OCI-LY1 (cell line): ENCODE results near the gene ZNF850.

Experiments
- EZH2 ChIP-seq: fragments of 200-600 bp; sonication (generic), shearing (Covaris generic); IDR thresholded peaks from 2 replicates; pipeline ENCODE4 v1.8.0; 2017; ENCODE audit warnings: borderline replicate concordance, mixed run types, mild to moderate bottlenecking, antibody characterized with exemption, low read length, moderate library complexity, mixed read lengths
- TF ChIP-seq, protein P1 (sequence below): fragments of 200-600 bp; sonication (generic), shearing (Covaris generic); IDR thresholded peaks from 2 replicates; pipeline ENCODE4 v1.5.1; 2017; ENCODE audit warnings: mild to moderate bottlenecking, antibody characterized with exemption, low read length, moderate library complexity, mixed read lengths

DNA sequence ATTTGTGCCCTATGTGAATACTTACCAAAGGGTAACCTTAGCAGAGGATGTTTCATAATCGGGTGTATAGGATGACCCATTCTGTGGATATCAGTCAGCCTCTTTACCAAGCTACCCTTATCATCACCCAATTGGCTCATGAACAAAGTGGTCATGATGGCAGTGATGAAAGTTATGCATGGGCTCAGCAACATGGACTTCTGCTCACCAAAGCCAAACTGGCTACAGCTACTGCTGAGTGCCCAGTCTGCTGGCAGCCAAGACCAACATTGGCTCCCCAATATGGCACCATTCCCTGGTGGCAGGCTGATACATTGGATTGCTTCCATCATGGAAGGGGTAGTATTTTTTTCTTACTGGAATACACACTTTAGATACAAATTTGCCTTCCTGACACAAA, 100.2 kb downstream of the ZNF850 start:
- TF ChIP-seq, protein P1, sequence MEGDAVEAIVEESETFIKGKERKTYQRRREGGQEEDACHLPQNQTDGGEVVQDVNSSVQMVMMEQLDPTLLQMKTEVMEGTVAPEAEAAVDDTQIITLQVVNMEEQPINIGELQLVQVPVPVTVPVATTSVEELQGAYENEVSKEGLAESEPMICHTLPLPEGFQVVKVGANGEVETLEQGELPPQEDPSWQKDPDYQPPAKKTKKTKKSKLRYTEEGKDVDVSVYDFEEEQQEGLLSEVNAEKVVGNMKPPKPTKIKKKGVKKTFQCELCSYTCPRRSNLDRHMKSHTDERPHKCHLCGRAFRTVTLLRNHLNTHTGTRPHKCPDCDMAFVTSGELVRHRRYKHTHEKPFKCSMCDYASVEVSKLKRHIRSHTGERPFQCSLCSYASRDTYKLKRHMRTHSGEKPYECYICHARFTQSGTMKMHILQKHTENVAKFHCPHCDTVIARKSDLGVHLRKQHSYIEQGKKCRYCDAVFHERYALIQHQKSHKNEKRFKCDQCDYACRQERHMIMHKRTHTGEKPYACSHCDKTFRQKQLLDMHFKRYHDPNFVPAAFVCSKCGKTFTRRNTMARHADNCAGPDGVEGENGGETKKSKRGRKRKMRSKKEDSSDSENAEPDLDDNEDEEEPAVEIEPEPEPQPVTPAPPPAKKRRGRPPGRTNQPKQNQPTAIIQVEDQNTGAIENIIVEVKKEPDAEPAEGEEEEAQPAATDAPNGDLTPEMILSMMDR: no peak
- no peak for TF ChIP-seq EZH2
